Measurements from ENCODE around the gene OR2K2. TPM values are rescaled to one million over a fixed set of nuclear protein-coding genes. Genes with fewer than 3 reads are reported as not detected.
"Not testable (repeated sequence)": the region's sequence is repeated elsewhere in the genome, so short reads cannot be mapped to it uniquely, and the experiment has no call there.

The OR2K2 gene
- total RNA-seq, 5 donors from 2014 or later (not counting 1 experiment from before 2014, with no cell fraction given) = not detected

DNA sequence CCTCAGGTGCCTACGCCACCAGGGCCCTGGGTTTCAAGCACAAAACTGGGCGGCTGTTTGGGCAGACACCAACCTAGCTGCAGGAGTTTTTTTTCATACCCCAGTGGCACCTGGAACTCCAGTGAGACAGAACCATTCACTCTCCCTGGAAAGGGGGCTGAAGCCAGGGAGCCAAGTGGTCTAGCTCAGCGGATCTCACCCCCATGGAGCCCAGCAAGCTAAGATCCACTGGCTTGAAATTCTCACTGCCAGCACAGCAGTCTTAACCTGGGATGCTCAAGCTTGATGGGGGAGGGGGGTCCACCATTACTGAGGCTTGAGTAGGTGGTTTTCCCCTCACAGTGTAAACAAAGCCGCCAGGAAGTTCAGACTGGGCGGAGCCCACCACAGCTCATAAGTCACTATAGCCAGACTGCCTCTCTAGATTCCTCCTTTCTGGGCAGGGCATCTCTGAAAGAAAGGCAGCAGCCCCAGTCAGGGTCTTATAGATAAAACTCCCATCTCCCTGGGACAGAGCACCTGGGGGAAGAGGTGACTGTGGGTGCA is 4.4 kb upstream of the OR2K2 start:
- POLR2A ChIA-PET; H3K4me3 Mint-ChIP-seq; H3K27ac Mint-ChIP-seq; H3K36me3 ChIP-seq (ENCODE audit: control insufficient read depth in 2 of 2, extremely low read depth in 1 of 2, insufficient read depth in 1 of 2, low read length in 1 of 2); H3K9me3 Mint-ChIP-seq; H3K9me3 ChIP-seq; H3K36me3 Mint-ChIP-seq; H3K27ac ChIP-seq (ENCODE audit: low read length); H3K4me1 ChIP-seq (ENCODE audit: control insufficient read depth in 1 of 2, extremely low read depth in 1 of 2, insufficient read depth in 2 of 2, low read length in 2 of 2); H3K4me3 ChIP-seq (ENCODE audit: control insufficient read depth in 1 of 2, extremely low read depth in 1 of 2, low read length in 1 of 2): not testable (repeated sequence)
- 100% methylated on average over 2 of the region's 5 CpGs for WGBS (ENCODE audit: insufficient coverage)
- CTCF ChIA-PET = interaction anchor here in 1 of 2 donors (0.6 kb wide), 1 partner anchor 284 kb away, joined by 5 read pairs; no protein-coding TSS in a partner anchor
- DNase-seq = peak in 17 of 35 experiments; percentile 0 to 19 (median 4)
- Mint-ChIP-seq H3K4me1 (peaks cover 11 to 25% (median 21%) of the 10 kb centered on the region in 3 donors), H3K27me3 (peaks cover 12 to 22% of the 10 kb centered on the region in 2 donors)
- peak in 3 of 4 experiments; percentile 54 to 74 (median 61) for ATAC-seq (replicated peaks in 1 of 4)
- H3K27me3 ChIP-seq (replicated peaks in 1 of 2; ENCODE audit: control insufficient read depth in 2 of 2, extremely low read depth in 1 of 2, insufficient read depth in 2 of 2, low read length in 1 of 2) = peaks cover 0 to 10% of the 10 kb centered on the region in 2 experiments

DNA sequence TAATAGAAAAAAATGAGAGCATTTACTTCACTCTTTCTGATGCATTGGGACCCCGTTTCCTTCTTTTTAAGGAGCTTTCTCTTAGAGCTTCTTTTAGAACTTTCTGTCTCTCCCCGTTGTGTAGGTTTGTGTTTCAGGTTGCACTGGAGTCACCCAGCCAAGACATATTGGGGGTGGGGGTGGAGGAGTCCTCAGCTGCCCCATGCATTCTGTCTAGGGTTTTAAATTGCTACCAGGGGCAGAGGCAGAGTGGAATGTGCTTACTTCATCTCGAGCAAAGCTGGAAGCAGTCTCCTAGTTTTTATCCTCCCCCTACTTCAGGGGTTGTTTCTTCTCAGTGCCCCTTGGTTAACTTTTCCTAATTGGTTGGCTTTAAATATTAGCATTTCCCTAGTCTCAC is 9.4 kb downstream of the OR2K2 start:
- ATAC-seq (replicated peaks in 1 of 4) (no peak), DNase-seq (no peak)
- no CpG with 5 or more reads among the region's 3 CpGs for WGBS (ENCODE audit: insufficient coverage)
- Histone ChIP-seq H3K36me3 (ENCODE audit: control insufficient read depth in 2 of 2, extremely low read depth in 1 of 2, insufficient read depth in 1 of 2, low read length in 1 of 2) (no peaks in the 10 kb centered on the region), H3K9me3 (no peaks in the 10 kb centered on the region), H3K27ac (ENCODE audit: low read length) (no peak overlapping the region), H3K4me3 (ENCODE audit: control insufficient read depth in 1 of 2, extremely low read depth in 1 of 2, low read length in 1 of 2) (no peak overlapping the region), H3K4me1 (ENCODE audit: control insufficient read depth in 1 of 2, extremely low read depth in 1 of 2, insufficient read depth in 2 of 2, low read length in 2 of 2) (no peaks in the 10 kb centered on the region), H3K27me3 (replicated peaks in 1 of 2; ENCODE audit: control insufficient read depth in 2 of 2, extremely low read depth in 1 of 2, insufficient read depth in 2 of 2, low read length in 1 of 2) (peaks cover 0 to 4% of the 10 kb centered on the region in 2 experiments)
- Mint-ChIP-seq H3K4me1 (no peaks in the 10 kb centered on the region), H3K27ac (no peak overlapping the region), H3K9me3 (peaks cover 0 to 4% (median 0%) of the 10 kb centered on the region in 3 donors), H3K36me3 (no peaks in the 10 kb centered on the region), H3K27me3 (peaks cover 12% of the 10 kb centered on the region in 2 donors), H3K4me3 (no peak overlapping the region)
- ChIA-PET POLR2A (no interaction called here), CTCF (no interaction called here)

DNA sequence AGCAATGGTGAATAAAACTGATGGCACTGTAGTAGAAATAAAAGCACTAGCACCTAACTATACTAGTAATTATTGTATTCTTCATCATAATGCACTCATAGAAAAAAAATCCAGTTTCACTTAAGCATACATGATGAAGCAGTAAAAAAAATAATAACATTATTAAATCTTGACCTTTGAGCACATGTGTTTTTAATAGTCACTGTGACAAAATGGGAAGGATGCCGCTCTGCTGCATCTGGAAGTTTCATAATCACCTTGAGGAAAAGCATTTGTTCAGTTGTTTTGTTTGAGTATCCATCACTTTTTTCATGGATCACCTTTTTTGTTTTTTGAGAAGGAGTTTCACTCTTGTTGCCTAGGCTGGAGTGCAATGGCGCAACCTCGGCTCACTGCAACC is 13.2 kb downstream of the OR2K2 start:
- 83% methylated on average over 1 of the region's 3 CpGs for WGBS (ENCODE audit: insufficient coverage)
- CTCF ChIA-PET = no interaction called here
- no peak overlapping the region for H3K27ac ChIP-seq (ENCODE audit: low read length)
- peaks cover 0 to 4% of the 10 kb centered on the region in 2 experiments for H3K27me3 ChIP-seq (replicated peaks in 1 of 2; ENCODE audit: control insufficient read depth in 2 of 2, extremely low read depth in 1 of 2, insufficient read depth in 2 of 2, low read length in 1 of 2)
- no peak overlapping the region for H3K27ac Mint-ChIP-seq
- peaks cover 0 to 4% (median 0%) of the 10 kb centered on the region in 3 donors for H3K9me3 Mint-ChIP-seq
- POLR2A ChIA-PET = no interaction called here
- H3K4me3 ChIP-seq (ENCODE audit: control insufficient read depth in 1 of 2, extremely low read depth in 1 of 2, low read length in 1 of 2) = no peak overlapping the region
- peaks cover 9 to 10% of the 10 kb centered on the region in 2 donors for H3K27me3 Mint-ChIP-seq
- DNase-seq (no peak), ATAC-seq (replicated peaks in 1 of 4) (no peak)
- H3K4me1 ChIP-seq (ENCODE audit: control insufficient read depth in 1 of 2, extremely low read depth in 1 of 2, insufficient read depth in 2 of 2, low read length in 2 of 2) = no peaks in the 10 kb centered on the region
- H3K36me3 ChIP-seq (ENCODE audit: control insufficient read depth in 2 of 2, extremely low read depth in 1 of 2, insufficient read depth in 1 of 2, low read length in 1 of 2) = no peaks in the 10 kb centered on the region
- H3K9me3 ChIP-seq = no peaks in the 10 kb centered on the region
- H3K36me3 Mint-ChIP-seq = no peaks in the 10 kb centered on the region
- H3K4me1 Mint-ChIP-seq = no peaks in the 10 kb centered on the region
- H3K4me3 Mint-ChIP-seq = no peak overlapping the region

DNA sequence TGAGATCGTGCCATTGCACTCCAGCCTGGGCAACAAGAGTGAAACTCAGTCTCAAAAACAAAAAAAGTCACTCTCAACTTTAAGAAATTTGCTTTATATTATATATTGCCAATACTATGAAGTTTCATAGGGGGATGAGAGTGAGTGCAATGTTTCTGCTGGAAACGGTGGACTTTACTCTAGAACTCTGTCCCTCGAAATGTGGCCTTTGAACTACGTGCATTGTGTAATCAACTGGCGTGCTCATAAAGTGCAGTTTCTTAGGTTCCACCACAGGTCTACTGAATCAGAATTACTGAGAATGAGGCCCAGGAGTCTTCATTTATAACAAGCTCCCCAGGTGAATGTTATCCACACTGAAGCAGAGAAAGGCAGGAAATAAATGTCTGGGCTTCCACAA is 24.1 kb downstream of the OR2K2 start:
- no peaks in the 10 kb centered on the region for H3K4me1 Mint-ChIP-seq
- Histone ChIP-seq H3K9me3 (no peaks in the 10 kb centered on the region), H3K36me3 (ENCODE audit: control insufficient read depth in 2 of 2, extremely low read depth in 1 of 2, insufficient read depth in 1 of 2, low read length in 1 of 2) (no peaks in the 10 kb centered on the region), H3K4me3 (ENCODE audit: control insufficient read depth in 1 of 2, extremely low read depth in 1 of 2, low read length in 1 of 2) (no peak overlapping the region), H3K27ac (ENCODE audit: low read length) (no peak overlapping the region), H3K27me3 (replicated peaks in 1 of 2; ENCODE audit: control insufficient read depth in 2 of 2, extremely low read depth in 1 of 2, insufficient read depth in 2 of 2, low read length in 1 of 2) (no peaks in the 10 kb centered on the region), H3K4me1 (ENCODE audit: control insufficient read depth in 1 of 2, extremely low read depth in 1 of 2, insufficient read depth in 2 of 2, low read length in 2 of 2) (no peaks in the 10 kb centered on the region)
- no peaks in the 10 kb centered on the region for H3K36me3 Mint-ChIP-seq
- WGBS (ENCODE audit: insufficient coverage) = 94% methylated on average over 4 of the region's 5 CpGs
- H3K27me3 Mint-ChIP-seq = peaks cover 6% of the 10 kb centered on the region in 2 donors
- peaks cover 0 to 2% (median 2%) of the 10 kb centered on the region in 3 donors for H3K9me3 Mint-ChIP-seq
- CTCF ChIA-PET = interaction anchor here in 1 of 2 donors (2.1 kb wide), 1 partner anchor 8 kb away, joined by 9 read pairs; no protein-coding TSS in a partner anchor
- no peak for ATAC-seq (replicated peaks in 1 of 4)
- no peak overlapping the region for H3K27ac Mint-ChIP-seq
- no peak for DNase-seq
- POLR2A ChIA-PET = no interaction called here
- H3K4me3 Mint-ChIP-seq = no peak overlapping the region

DNA sequence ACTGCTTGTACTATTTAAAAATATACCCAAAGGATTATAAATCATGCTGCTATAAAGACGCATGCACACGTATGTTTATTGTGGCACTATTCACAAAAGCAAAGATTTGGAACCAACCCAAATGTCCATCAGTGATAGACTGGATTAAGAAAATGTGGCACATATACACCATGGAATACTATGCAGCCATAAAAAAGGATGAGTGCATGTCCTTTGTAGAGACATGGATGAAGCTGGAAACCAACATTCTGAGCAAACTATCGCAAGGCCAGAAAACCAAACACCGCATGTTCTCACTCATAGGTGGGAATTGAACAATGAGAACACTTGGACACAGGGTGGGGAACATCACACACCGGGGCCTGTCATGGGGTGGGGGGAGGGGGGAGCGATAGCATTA is 26.0 kb downstream of the OR2K2 start:
- H3K36me3 ChIP-seq (ENCODE audit: control insufficient read depth in 2 of 2, extremely low read depth in 1 of 2, insufficient read depth in 1 of 2, low read length in 1 of 2); POLR2A ChIA-PET; H3K27ac ChIP-seq (ENCODE audit: low read length); DNase-seq; H3K27me3 ChIP-seq (replicated peaks in 1 of 2; ENCODE audit: control insufficient read depth in 2 of 2, extremely low read depth in 1 of 2, insufficient read depth in 2 of 2, low read length in 1 of 2); ATAC-seq (replicated peaks in 1 of 4); H3K27me3 Mint-ChIP-seq; H3K27ac Mint-ChIP-seq; H3K4me1 ChIP-seq (ENCODE audit: control insufficient read depth in 1 of 2, extremely low read depth in 1 of 2, insufficient read depth in 2 of 2, low read length in 2 of 2); H3K9me3 Mint-ChIP-seq; H3K4me3 ChIP-seq (ENCODE audit: control insufficient read depth in 1 of 2, extremely low read depth in 1 of 2, low read length in 1 of 2); CTCF ChIA-PET; H3K4me1 Mint-ChIP-seq; H3K36me3 Mint-ChIP-seq; H3K4me3 Mint-ChIP-seq; H3K9me3 ChIP-seq: not testable (repeated sequence)
- WGBS (ENCODE audit: insufficient coverage) = no CpG with 5 or more reads among the region's 6 CpGs

DNA sequence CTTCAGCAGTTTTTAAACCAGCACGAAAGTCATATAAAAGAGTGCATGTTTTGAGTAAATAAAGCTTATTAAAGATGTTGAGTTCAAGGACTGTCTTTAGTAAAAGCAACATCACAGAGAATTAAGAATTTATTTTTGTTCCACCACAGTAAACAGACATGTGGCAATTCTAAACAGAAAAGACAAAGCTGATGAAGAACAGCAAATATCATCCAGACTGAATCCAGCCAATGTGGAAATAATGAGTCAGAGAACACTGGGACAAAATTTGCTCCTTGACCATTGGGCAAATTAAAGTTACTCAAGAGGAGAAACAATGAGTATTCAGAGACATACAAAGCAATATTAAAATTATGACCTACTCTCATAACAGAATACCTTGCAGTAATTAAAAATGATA is 28.8 kb downstream of the OR2K2 start:
- Mint-ChIP-seq H3K9me3 (peaks cover 0 to 7% (median 3%) of the 10 kb centered on the region in 3 donors), H3K4me3 (no peak overlapping the region), H3K36me3 (no peaks in the 10 kb centered on the region), H3K27me3 (peaks cover 8 to 10% of the 10 kb centered on the region in 2 donors), H3K4me1 (peaks cover 0 to 4% (median 0%) of the 10 kb centered on the region in 3 donors), H3K27ac (no peak overlapping the region)
- ChIA-PET CTCF (interaction anchor here in 1 of 2 donors (0.6 kb wide), 2 partner anchors 203 to 1419 kb away, joined by 3 to 7 read pairs; no protein-coding TSS in a partner anchor), POLR2A (interaction anchor here in 1 of 2 donors (0.6 kb wide), 1 partner anchor 1429 kb away, joined by 3 read pairs; no protein-coding TSS in a partner anchor)
- H3K36me3 ChIP-seq (ENCODE audit: control insufficient read depth in 2 of 2, extremely low read depth in 1 of 2, insufficient read depth in 1 of 2, low read length in 1 of 2) = no peaks in the 10 kb centered on the region
- no peak overlapping the region for H3K27ac ChIP-seq (ENCODE audit: low read length)
- no peaks in the 10 kb centered on the region for H3K9me3 ChIP-seq
- H3K27me3 ChIP-seq (replicated peaks in 1 of 2; ENCODE audit: control insufficient read depth in 2 of 2, extremely low read depth in 1 of 2, insufficient read depth in 2 of 2, low read length in 1 of 2) = no peaks in the 10 kb centered on the region
- H3K4me1 ChIP-seq (ENCODE audit: control insufficient read depth in 1 of 2, extremely low read depth in 1 of 2, insufficient read depth in 2 of 2, low read length in 2 of 2) = no peaks in the 10 kb centered on the region
- DNase-seq (no peak), ATAC-seq (replicated peaks in 1 of 4) (no peak)
- H3K4me3 ChIP-seq (ENCODE audit: control insufficient read depth in 1 of 2, extremely low read depth in 1 of 2, low read length in 1 of 2) = no peak overlapping the region
- no CpG with 5 or more reads among the region's 1 CpG for WGBS (ENCODE audit: insufficient coverage)
